Inflammatory macrophage treated with lipopolysaccharide for 1 hour (primary cell): ENCODE results near the gene FBXL20.
"Not testable (repeated sequence)": the region's sequence is repeated elsewhere in the genome, so short reads cannot be mapped to it uniquely, and the experiment has no call there.

Experiments
- DNase-seq, 2 donors: peaks; one replicate each; pipeline ENCODE4 v3.0.0-alpha.2; 2020 to 2022

The FBXL20 gene

DNA sequence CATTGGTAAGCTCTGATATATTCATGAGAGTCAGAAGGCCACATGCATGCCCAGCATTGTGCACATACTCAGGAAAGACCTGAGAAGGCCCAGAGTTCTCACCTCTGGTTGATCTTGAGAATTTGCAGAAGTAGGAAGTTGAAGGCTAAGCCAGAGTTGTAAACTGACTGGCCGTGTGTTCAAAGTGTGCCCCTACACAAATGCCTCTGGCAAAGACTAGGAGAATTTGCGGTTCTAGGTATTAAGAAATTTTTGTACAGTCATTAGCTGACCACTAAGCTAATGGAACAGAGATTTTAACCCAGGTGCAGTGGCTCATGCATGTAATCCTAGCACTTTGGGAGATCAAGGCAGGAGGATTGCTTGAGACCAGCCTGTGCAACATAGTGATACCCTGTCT, 25.0 kb downstream of the FBXL20 start:
- no peak for DNase-seq

DNA sequence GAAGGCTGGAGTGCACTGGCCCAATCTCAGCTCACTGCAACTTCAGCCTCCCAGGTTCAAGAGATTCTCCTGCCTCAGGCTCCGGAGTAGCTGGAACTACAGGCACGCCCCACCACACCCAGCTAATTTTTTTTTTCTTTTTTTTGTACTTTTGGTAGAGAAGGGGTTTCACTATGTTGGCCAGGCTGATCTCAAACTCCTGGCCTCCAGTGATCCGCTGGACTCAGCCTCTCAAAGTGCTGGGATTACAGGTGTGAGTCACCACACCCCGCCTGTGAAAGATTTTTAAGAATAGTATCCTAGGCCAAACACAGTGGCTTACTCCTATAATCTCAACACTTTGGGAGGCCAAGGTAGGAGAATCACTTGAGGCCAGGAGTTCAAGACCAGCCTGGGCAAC, 33.6 kb downstream of the FBXL20 start:
- DNase-seq, result not testable (repeated sequence)

DNA sequence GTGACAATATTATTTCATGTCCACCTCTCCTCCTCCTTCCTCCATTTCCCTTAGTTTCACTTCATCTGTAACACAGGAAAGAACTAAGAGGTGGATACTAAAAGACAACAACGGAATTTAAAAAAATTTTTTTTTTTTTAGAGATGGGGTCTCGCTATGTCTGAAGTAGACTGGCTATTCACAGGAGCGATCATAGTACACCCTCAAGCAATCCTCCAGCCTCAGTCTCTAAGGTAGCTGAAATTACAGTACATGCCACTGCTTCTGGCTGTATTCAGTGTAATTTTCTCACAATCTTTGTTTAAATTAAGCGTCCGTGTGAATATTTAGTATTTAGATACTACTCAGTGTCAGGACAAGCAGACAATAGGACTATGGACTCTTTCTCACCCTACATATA, 35.6 kb downstream of the FBXL20 start:
- DNase-seq, result no peak

DNA sequence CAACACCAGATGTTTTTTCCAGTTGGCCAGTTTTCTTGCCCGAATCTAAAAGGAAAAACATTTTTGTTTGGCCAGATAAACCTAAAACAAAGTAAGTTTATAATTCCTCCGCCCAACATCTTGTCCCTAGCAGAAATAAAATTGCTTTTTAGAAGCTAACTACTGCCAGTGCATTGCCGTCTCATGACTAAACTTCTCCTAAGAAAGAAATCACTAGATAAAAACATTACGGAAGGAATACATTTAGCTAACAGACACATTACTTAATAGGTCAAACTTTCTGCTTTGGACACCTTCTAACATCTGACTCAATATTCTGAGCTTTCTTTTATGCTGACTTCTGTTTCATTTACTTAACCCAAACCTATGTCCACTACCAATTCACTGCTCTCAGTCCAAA, 36.2 kb downstream of the FBXL20 start:
- DNase-seq, result peak; percentile 45 to 68

DNA sequence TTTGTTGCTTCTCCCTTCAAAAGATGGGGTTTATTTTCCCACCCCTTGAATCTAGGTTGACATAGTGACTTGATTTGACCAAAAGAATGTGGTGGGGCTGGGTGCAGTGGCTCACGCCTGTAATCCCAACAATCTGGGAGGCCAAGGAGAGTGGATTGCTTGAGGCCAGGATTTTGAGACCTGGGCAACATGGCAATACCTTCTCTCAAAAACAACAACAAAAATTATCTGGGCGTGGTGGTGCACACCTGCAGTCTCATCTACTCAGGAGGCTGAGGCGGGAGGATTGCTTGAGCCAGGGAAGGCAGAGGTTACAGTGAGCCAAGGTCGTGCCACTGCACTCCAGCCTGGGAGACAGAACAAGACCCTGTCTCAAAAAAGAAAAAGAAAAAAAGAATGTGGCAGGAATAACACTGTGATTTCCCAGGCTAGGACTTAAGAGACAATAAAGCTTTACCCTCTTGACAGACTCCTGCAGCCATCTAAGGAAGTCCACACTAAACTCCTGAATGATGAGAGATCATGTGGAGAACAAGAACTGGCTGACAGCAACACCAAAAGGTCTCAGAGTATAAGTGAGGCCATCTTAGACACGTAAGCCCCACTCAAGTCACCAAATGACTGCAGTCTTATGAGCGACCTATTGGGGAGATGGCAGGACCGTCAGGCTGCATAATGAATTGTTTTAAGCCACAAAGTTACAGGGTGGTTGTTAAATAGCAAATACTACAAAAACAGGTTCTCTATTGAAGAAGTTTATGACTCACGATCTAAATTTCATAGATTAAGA, 37.0 kb downstream of the FBXL20 start:
- DNase-seq, result peak; percentile 32 to 53

DNA sequence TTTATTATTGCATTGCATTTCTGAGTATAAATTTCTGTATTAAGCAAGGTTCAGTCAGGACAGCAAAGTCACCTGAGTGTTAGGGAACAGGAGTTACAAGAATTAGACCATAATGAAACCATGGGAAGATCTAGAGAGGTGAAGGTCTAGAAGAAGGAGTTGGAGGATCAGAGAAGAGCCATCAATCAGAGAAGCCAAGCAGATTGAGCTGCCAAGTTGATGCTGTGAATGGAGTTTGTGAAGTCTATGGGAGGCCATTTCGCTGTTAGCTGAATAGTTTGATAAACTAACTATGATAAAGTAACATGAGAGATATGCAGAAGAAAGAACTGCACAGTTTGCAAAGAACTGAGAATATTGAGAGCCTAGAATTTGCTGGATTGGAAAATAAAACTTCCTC, 40.4 kb downstream of the FBXL20 start:
- no peak for DNase-seq

DNA sequence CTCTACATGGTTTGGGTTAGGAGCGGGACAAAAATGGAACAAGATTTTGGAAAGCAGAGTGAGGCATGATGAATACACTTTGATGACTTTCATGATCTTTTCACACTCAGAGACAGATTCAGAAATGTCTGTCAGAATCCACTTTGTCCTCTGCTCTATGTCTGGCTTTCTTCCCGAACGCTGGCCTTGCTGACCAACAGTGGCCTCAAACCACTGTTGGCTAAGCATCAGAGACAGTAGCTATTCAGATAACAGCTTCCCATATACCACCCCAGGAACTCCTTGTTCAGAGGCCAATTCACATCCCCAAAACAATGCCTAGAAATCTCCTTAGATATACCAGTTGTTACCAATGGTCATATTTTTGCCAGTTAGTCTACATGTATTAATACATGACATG, 40.9 kb downstream of the FBXL20 start:
- no peak for DNase-seq

DNA sequence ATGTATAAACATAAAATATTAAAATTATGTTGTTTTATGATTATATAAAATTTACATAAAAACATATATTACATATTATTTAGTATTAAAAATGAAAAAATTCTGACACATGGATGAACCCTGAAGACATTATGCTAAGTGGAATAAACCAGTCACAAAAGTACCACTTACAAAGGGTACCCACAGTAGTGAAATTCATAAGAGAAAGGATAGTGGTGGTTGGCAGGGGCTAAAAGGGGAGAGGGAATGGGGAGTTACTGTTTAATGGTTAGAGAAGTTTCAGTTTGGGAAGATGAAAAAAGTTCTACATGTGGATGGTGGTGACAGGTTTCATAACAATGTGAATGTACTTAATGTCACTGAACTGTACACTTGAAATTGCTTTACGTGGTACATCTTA, 41.4 kb downstream of the FBXL20 start:
- DNase-seq, result no peak

DNA sequence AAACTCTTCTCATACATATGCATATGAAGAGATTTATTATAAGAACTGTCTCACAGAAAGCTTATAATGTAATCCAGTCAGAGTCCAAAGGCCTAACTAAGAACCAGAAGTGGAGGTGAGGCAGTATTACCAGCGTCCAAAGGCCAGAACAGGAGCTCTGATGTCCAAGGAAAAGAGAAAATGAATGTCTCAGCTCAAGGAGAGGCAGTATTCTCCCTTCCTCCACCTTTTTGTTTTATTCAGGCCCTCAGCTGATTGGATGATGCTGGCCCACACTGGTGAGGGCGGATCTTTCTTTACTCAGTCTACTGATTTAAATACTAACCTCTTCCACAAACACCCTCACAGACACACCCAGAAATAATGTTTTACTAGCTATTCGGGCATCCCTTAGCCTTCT, 43.4 kb downstream of the FBXL20 start:
- DNase-seq, result no peak

DNA sequence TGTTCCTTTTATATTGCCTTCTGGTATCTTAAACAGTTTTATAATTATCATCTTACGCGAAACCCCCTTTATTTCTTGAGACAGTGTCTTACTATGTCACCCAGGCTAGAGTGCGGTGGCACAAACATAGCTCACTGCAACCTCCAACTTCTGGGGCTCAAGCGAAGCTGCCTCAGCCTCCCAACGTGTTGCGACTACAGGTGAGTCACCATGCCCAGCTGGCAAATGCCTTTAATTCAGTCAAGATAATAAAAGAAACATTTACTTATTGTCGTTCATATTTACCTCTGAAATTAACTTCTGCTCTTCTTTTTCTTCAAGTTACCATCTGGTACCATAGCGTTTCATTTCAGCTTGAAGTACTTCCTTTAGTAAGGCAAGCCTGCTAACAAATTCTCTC, 43.9 kb downstream of the FBXL20 start:
- no peak for DNase-seq

DNA sequence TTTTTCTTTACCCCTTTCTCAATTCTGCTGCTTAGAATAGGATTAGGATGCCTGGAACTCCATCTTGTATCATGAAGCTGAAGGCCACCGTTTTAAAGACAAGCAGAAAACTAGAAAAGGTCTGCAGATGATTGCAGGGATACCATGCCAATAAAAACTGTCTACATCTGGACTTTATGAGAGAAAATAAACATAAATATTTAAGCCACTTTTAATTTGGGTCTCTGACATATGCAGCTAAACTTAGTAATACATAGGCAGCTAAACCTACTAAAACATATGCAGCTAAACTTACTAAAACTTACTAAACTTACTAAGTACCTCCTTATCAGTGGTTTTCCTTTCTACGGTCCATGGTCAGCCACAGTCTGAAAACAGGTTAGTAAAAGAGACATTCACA, 48.4 kb downstream of the FBXL20 start:
- DNase-seq, result no peak

DNA sequence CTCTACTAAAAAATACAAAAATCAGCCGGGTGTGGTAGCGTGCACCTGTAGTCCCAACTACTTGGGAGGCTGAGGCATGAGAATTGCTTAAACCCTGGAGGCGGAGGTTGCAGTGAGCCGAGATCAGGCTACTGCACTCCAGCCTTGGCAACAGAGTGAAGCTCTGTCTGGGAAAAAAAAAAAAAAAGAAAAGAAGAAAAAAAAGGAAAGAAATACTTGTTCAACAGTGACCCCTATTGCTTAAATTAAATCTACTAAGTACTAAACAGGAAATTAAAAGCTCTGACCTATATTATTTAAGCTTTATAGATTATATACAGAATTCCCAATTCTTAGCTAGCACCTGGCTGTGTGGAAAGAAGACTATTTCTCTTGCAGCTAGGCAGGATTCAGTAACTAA, 48.9 kb downstream of the FBXL20 start:
- peak in 1 of 2 donors; percentile 16 for DNase-seq

DNA sequence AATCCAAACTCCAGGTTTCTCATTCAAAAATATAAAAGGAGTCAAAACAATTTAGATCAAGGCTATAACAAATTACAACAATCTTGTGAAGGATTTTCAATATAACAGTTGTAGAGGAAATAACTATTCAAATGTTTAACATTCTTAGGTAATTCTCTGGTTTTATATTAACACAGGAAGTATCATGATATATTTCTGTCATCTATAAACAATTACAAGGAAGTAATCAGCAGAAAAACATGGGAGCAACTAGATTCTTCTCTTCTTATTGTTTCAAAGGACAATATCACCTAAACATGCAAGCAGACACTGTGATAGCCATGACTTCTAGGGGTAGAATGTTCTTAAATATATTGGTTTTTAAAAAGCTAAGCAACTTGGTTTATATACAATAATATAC, 49.9 kb downstream of the FBXL20 start:
- no peak for DNase-seq

DNA sequence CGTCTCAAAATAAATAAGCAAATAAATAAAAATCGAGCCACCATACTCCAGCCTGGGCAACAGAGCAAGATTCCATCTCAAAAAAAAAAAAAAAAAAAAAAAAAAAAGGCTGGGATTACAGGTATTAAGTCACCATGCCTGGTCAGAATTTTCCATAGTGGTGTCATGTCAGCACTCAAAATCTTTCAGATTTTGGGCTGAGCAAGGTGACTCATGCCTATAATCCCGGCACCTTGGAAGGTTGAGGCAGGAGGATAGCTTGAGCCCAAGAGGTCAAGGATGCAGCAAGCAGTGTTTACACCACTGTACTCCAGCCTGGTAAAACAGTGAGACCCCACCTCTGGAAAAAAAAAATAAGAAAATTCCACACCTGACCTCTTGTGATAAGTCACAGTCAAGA, 52.2 kb downstream of the FBXL20 start:
- DNase-seq, result no peak

DNA sequence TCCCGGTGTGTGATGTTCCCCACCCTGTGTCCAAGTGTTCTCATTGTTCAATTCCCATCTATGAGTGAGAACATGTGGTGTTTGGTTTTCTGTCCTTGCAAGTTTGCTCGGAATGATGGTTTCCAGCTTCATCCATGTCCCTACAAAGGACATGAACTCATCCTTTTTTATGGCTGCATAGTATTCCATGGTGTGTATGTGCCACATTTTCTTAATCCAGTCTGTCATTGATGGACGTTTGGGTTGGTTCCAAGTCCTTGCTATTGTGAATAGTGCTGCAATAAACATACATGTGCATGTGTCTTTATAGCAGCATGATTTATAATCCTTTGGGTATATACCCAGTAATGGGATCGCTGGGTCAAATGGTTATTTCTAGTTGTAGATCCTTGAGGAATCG, 54.6 kb downstream of the FBXL20 start:
- DNase-seq, result not testable (repeated sequence)

DNA sequence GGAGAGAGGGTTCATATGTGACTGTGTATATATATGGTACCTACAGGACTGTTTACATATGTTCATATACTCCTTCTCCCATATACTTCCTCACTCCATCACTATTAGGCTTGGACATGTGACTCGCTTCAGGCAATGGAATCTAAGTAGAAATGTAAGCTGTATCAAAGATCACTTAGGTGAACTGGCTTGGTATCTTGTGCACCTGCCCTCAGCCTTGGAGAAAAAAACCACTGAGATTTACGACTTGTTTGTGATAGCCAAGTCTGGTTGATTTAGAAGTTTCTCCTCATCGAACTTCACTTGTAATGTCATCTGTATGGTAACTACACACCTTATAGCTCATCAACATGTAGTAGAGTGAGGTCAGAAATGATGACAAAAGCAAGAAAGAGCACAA, 59.9 kb downstream of the FBXL20 start:
- no peak for DNase-seq

DNA sequence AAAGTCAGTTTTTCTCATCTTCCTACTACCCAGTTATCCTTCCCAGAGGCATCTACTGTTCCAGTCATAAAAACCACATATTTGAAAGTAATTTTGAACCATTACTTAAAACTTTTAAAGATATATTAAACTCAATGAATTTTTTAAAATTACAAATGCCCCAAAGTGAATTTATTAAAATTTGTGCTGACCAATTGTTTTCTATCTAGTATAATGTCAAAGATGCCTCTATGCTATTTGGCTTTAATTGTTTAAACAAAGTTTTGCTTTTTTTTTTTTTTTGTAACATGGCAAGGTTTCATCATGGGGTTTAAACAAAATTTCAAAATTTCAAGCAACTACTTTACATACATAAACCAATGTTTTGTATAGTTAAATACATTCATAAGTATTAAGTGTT, 60.7 kb downstream of the FBXL20 start:
- no peak for DNase-seq

DNA sequence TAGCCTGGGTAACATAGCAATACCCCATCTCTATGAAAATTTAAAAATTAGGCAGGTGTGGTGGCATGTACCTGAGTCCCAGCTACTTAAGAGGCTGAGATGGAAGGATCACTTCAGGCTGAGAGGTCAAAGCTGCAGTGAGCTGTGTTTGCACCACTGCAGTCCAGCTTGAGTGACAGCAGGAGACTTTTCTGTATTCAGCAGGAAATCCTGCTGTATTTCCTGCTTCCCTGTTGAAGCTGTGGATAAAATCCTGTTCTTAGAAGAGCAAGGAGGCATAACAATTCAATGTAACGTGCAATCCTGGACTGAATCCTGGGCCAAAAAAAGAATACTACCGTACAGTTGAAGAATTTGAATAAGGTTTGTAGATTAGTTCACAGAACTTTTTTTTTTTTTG, 62.2 kb downstream of the FBXL20 start:
- DNase-seq, result no peak

DNA sequence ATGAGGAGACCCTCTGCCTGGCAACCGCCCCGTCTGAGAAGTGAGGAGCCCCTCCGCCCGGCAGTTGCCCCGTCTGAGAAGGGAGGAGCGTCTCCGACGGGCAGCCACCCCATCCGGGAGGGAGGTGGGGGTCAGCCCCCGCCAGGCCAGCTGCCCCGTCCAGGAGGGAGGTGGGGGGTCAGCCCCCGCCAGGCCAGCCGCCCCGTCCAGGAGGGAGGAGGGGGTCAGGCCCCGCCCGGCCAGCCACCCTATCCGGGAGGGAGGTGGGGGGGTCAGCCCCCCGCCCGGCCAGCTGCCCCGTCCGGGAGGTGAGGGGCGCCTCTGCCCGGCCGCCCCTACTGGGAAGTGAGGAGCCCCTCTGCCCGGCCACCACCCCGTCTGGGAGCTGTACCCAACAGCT, 63.8 kb downstream of the FBXL20 start:
- DNase-seq, result not testable (repeated sequence)

DNA sequence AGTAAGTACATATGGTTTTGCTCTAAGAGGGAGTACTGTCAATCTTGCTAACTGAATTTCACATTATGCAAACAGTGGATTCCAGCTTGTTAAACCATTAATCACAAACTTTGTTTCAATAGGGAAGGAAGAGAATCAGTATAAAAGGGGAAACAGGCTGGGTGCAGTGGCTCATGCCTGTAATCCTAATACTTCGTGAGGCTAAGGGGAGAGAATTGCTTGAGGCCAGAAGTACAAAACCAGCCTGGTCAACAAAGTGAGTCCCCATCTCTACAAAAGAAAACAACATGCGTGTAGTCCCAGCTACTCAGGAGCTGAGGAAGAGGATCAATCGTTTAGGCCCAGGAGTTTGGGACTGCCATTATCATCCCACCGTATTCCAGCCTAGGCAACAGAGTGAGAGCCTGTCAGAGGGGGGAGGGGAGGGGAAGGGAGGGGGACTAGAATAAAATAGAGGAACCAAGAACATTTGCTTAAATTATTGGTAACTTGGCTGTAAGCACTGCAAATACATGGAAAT, 65.7 kb downstream of the FBXL20 start:
- peak; percentile 68 to 75 for DNase-seq

DNA sequence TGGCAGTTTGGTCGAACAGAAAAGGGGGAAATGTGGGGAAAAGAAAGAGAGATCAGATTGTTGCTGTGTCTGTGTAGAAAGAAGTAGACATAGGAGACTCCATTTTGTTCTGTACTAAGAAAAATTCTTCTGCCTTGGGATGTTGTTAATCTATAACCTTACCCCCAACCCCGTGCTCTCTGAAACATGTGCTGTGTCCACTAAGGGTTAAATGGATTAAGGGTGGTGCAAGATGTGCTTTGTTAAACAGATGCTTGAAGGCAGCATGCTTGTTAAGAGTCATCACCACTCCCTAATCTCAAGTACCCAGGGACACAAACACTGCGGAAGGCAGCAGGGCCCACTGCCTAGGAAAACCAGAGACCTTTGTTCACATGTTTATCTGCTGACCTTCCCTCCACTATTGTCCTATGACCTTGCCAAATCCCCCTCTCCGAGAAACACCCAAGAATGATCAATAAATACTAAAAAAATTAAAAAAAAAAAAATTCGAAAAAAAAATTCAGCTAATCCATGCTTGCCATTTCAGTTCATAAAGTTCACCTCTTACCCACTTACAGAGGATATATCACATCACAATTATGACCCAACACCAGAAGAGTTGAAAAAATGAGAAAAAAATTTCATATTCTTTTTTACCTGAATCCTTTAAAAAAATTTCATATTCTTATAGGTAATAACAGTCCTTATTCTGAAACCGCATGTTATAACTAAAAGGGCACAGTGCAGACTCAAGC, 67.2 kb downstream of the FBXL20 start:
- not testable (repeated sequence) for DNase-seq

DNA sequence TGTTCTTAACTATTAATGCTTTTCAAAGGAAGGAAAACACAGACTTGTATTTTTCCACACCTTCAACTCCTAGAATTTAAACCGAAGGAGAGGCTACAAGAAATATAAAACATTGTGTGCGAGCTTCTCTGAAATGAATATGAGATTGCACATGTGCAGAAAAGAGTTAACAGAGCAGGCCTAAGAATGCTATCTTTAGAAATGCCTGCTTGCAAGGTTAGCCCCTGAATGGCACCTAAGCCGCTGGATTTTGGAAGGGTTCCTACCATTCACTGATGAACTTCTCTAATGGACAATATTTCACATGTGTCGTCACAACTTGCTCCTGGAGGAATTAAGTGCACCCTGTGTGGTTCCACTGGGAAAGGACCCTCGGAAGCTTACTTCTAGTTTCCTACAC, 69.3 kb downstream of the FBXL20 start:
- DNase-seq, result no peak

DNA sequence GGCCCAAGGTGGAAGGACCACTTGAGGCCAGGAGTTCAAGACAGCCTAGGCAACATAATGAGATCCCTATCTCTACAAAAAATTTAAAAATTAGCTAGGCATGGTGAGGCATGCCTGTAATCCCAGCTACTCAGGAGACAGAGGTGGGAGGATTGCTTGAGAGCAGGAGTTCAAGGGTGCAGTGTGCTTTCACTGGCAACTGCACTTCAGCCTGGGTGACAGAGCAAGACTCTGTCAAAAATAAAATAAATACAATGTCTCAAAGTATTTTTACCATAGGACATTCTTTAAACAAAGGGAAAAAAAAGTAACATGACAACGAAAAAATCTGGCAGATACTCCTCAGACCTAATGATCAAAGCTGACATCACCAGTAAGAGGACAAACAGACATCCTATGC, 72.6 kb downstream of the FBXL20 start:
- DNase-seq, result no peak

DNA sequence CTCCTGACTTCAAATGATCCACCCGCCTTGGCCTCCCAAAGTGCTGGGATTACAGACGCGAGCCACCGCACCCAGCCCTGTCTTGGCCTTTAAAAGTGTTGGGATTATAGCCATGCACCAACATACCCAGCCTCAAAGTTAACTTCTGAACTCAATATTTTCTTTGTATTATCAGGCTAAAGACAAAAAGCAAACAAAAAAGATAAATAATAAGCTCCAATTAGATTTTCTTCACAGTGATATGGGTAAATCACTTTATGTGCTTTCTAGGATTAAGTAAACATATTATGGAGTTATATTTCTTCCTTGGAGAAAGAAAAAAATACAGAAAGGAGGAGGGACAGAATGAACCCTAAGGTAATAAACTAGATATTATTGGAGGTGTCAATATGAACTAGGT, 74.3 kb downstream of the FBXL20 start:
- no peak for DNase-seq
